ENCODE data around the gene TPRA1.

DNA sequence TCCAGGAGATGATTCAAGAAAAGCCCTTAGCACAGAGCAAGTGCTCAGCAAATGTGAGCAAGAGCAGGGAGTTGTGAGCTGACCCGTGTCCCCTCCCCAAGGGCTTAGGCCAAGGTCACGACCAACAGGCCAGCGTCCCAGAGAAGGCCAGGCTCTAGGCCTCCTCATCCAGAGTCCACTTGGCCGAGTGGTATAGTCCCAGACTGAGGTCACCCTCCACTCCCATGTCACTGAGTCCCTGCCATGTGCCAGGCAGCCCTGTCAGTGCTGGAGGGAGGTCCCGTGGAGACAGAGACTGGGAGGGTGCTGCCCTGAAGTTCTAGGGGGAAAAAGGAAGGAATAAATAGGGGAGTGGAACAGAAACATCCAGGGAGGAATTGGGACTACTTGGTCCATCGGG is 44.0 kb downstream of the TPRA1 start:
- TF ChIP-seq CTCF (conservative IDR thresholded peaks at IDR 0.05 in 1 of 2, IDR thresholded peaks at IDR 0.05 in 1 of 2; ENCODE audit: extremely low read depth in 1 of 2, insufficient read depth in 1 of 2, low read depth in 1 of 2, low read length in 2 of 2) (no peak), EZH2 (IDR thresholded peaks at IDR 0.05; ENCODE audit: borderline replicate concordance, low read length) (no peak)

All from mammary epithelial cell (primary cell).